CD14-positive monocyte (primary cell): Measurements from ENCODE around the gene HDGFL1. TPM values are rescaled to one million over a fixed set of nuclear protein-coding genes. Genes with fewer than 3 reads are reported as not detected.

ENCODE experiments used
- DNase-seq, 3 donors: peaks; one replicate each; pipeline ENCODE4 v3.0.0-alpha.2; 2011 to 2022
- H2AFZ ChIP-seq: 2 replicates; pipeline ENCODE4 v1.6.0; 2012; ENCODE audit warnings: mild to moderate bottlenecking, low read depth, low read length, inconsistent platforms; ENCODE audit not compliant: insufficient read depth, poor library complexity, severe bottlenecking
- H3K27ac ChIP-seq, 2 donors: 1 replicate in 1 of 2; 2 replicates in 1 of 2; pipeline ENCODE4 v1.5.1; 2012 to 2013; ENCODE audit warnings: low read length in 2 of 2, control low read depth in 1 of 2, inconsistent platforms in 1 of 2, low read depth in 1 of 2, mild to moderate bottlenecking in 1 of 2
- H3K27me3 ChIP-seq, 2 donors: one replicate each; pipeline versions ENCODE4 v1.6.0 to v1.6.1; 2011 to 2013; ENCODE audit warnings: low read length in 2 of 2; ENCODE audit not compliant: control insufficient read depth in 2 of 2, insufficient read depth in 2 of 2
- H3K36me3 ChIP-seq, 2 donors: replicated peaks in 1 of 2; 1 replicate in 1 of 2; 2 replicates in 1 of 2; pipeline versions ENCODE4 v1.5.1 to v1.6.1; 2012 to 2013; ENCODE audit warnings: low read length in 2 of 2, control low read depth in 1 of 2, inconsistent platforms in 1 of 2, mild to moderate bottlenecking in 1 of 2; ENCODE audit not compliant: insufficient read depth in 2 of 2, control insufficient read depth in 1 of 2
- H3K4me1 ChIP-seq, 2 donors: 1 replicate in 1 of 2; 2 replicates in 1 of 2; pipeline versions ENCODE4 v1.5.1 to v1.6.1; 2012 to 2013; ENCODE audit warnings: low read length in 2 of 2, control low read depth in 1 of 2, inconsistent platforms in 1 of 2, mild to moderate bottlenecking in 1 of 2, moderate library complexity in 1 of 2; ENCODE audit not compliant: insufficient read depth in 2 of 2, control insufficient read depth in 1 of 2
- H3K4me2 ChIP-seq: replicated peaks from 2 replicates; pipeline ENCODE3; 2012; ENCODE audit warnings: low read length, moderate library complexity, mild to moderate bottlenecking; ENCODE audit not compliant: poor library complexity, severe bottlenecking; ENCODE audit errors: extremely low read depth
- H3K4me3 ChIP-seq, 3 experiments: fragments of 200-600 bp in 1 of 3; sonication (generic) in 1 of 3; replicated peaks in 1 of 3; 1 replicate in 2 of 3; 2 replicates in 1 of 3; pipeline ENCODE4 v1.5.1; 2011 to 2013; ENCODE audit warnings: low read length in 3 of 3, mild to moderate bottlenecking in 3 of 3, control low read depth in 2 of 3, low read depth in 2 of 3, inconsistent platforms in 1 of 3, moderate library complexity in 1 of 3
- H3K79me2 ChIP-seq: 2 replicates; pipeline ENCODE4 v1.6.0; 2012; ENCODE audit warnings: mild to moderate bottlenecking, control low read depth, inconsistent platforms, low read length, moderate library complexity; ENCODE audit not compliant: insufficient read depth
- H3K9ac ChIP-seq: 2 replicates; pipeline ENCODE4 v1.6.0; 2017; ENCODE audit warnings: low read length, mild to moderate bottlenecking; ENCODE audit not compliant: insufficient read depth, poor library complexity, severe bottlenecking
- H3K9me3 ChIP-seq, 2 donors: replicated peaks in 1 of 2; 1 replicate in 1 of 2; 2 replicates in 1 of 2; pipeline versions ENCODE4 v1.5.1 to v1.6.1; 2012 to 2013; ENCODE audit warnings: low read length in 2 of 2, control low read depth in 1 of 2; ENCODE audit not compliant: control insufficient read depth in 1 of 2, insufficient read depth in 1 of 2
- H4K20me1 ChIP-seq: 2 replicates; pipeline ENCODE4 v1.6.0; 2012; ENCODE audit warnings: mild to moderate bottlenecking, low read length, control low read depth, moderate library complexity; ENCODE audit not compliant: insufficient read depth
- H3K27ac Mint-ChIP-seq, 7 donors: one replicate each; pipeline ENCODE4 v1.8.0; 2020; ENCODE audit warnings: mild to moderate bottlenecking in 7 of 7, mixed read lengths in 7 of 7, moderate library complexity in 6 of 7, inconsistent platforms in 2 of 7
- H3K27me3 Mint-ChIP-seq, 3 donors: one replicate each; pipeline ENCODE4 v1.8.0; 2021 to 2022; ENCODE audit warnings: low read depth in 3 of 3, mild to moderate bottlenecking in 3 of 3, mixed read lengths in 3 of 3, moderate library complexity in 3 of 3, inconsistent platforms in 1 of 3
- H3K36me3 Mint-ChIP-seq, 2 donors: one replicate each; pipeline ENCODE4 v1.8.0; 2020; ENCODE audit warnings: mixed read lengths in 2 of 2, inconsistent platforms in 1 of 2, mild to moderate bottlenecking in 1 of 2
- H3K4me1 Mint-ChIP-seq: one replicate; pipeline ENCODE4 v1.8.0; 2020; ENCODE audit warnings: mild to moderate bottlenecking, mixed read lengths
- H3K4me3 Mint-ChIP-seq, 2 donors: one replicate each; pipeline ENCODE4 v1.8.0; 2020; ENCODE audit warnings: mild to moderate bottlenecking in 2 of 2, mixed read lengths in 2 of 2, moderate library complexity in 1 of 2
- H3K9me3 Mint-ChIP-seq, 7 donors: one replicate each; pipeline ENCODE4 v1.8.0; 2020 to 2022; ENCODE audit warnings: mixed read lengths in 7 of 7, mild to moderate bottlenecking in 6 of 7, moderate library complexity in 6 of 7, inconsistent platforms in 2 of 7
- CTCF ChIP-seq: fragments of 200-600 bp; IDR thresholded peaks from one replicate; pipeline ENCODE4 v1.8.0; 2022; ENCODE audit warnings: antibody characterized with exemption, mild to moderate bottlenecking
- WGBS: methylation state at CpG from one replicate; pipeline ENCODE4 v1.1.5; 2013; ENCODE audit warnings: missing lambda C conversion rate; ENCODE audit not compliant: insufficient coverage; 5-methylcytosine and 5-hydroxymethylcytosine counted together
- intact Hi-C, 2 donors: fragments of 100-400 bp; cut with micrococcal nuclease; formaldehyde crosslinking; loops; one replicate each; pipeline versions ENCODE4 v1.15.0 to v1.15.1; 2023
- polyA plus RNA-seq, 3 donors: library from polyadenylated mRNA; depleted of rRNA in 1 of 3; unstranded in 2 of 3; stranded (reverse) in 1 of 3; fragments of 300-500 nt in 2 of 3; fragments of >200 nt in 1 of 3; fragmentation: Illumina TruSeq in 2 of 3; gene quantifications; 1 replicate in 2 of 3; 2 replicates in 1 of 3; pipeline ENCODE4 v1.2.3, GENCODE V29; 2012 to 2021

The HDGFL1 gene
- polyA plus RNA-seq, 3 donors, result not detected

GRCh38 chr6:22613695-22614094 is 44.3 kb downstream of the HDGFL1 start:
- Histone ChIP-seq H3K4me1 (no peaks in the 10 kb centered on the region), H3K9me3 (no peaks in the 10 kb centered on the region), H3K4me2 (no peak overlapping the region), H3K27ac (no peak overlapping the region), H3K36me3 (no peaks in the 10 kb centered on the region), H3K9ac (no peak overlapping the region), H3K4me3 (no peak overlapping the region), H3K79me2 (no peaks in the 10 kb centered on the region), H4K20me1 (no peaks in the 10 kb centered on the region), H2AFZ (no peak overlapping the region), H3K27me3 (no peaks in the 10 kb centered on the region)
- Mint-ChIP-seq H3K9me3 (peaks cover 0 to 6% (median 2%) of the 10 kb centered on the region in 7 donors), H3K27ac (no peak overlapping the region), H3K27me3 (no peaks in the 10 kb centered on the region), H3K36me3 (no peaks in the 10 kb centered on the region), H3K4me3 (no peak overlapping the region), H3K4me1 (no peaks in the 10 kb centered on the region)
- WGBS, result 88% methylated on average over 3 of the region's 3 CpGs
- intact Hi-C loops, result no loop called here
- no peak for TF ChIP-seq CTCF
- no peak for DNase-seq

GRCh38 chr6:22614547-22614946 is 45.2 kb downstream of the HDGFL1 start:
- no peak for TF ChIP-seq CTCF
- no peaks in the 10 kb centered on the region for H3K27me3 ChIP-seq
- intact Hi-C loops, result no loop called here
- 100% methylated on average over 1 of the region's 3 CpGs for WGBS
- no peaks in the 10 kb centered on the region for H3K36me3 ChIP-seq
- Mint-ChIP-seq H3K4me1 (no peaks in the 10 kb centered on the region), H3K9me3 (peaks cover 0 to 7% (median 4%) of the 10 kb centered on the region in 7 donors), H3K27me3 (no peaks in the 10 kb centered on the region), H3K4me3 (no peak overlapping the region), H3K27ac (no peak overlapping the region), H3K36me3 (no peaks in the 10 kb centered on the region)
- H3K9ac ChIP-seq, result no peak overlapping the region
- no peaks in the 10 kb centered on the region for H3K4me1 ChIP-seq
- no peaks in the 10 kb centered on the region for H3K9me3 ChIP-seq
- H3K4me2 ChIP-seq, result no peak overlapping the region
- no peaks in the 10 kb centered on the region for H4K20me1 ChIP-seq
- no peak overlapping the region for H3K27ac ChIP-seq
- H2AFZ ChIP-seq, result no peak overlapping the region
- no peaks in the 10 kb centered on the region for H3K79me2 ChIP-seq
- no peak for DNase-seq
- no peak overlapping the region for H3K4me3 ChIP-seq
